ENCODE results near the gene SPPL2B.
"Not testable (repeated sequence)": the region's sequence is repeated elsewhere in the genome, so short reads cannot be mapped to it uniquely, and the experiment has no call there.

SPPL2B gene

GRCh38 chr19:2328401-2329148 lies at the start of gene SPPL2B, which contains the start of gene LSM7:
SPPL2B (plus strand) TSS chr19:2328684; CDS start chr19:2328710, 26 bp downstream.
LSM7 (minus strand) TSS chr19:2328586; CDS start chr19:2328566, 20 bp downstream.
- peak; percentile 34 for DNase-seq

GRCh38 chr19:2280633-2281264 lies 47.7 kb upstream of the SPPL2B start:
- DNase-seq = no peak

GRCh38 chr19:2281265-2282061 lies 47.0 kb upstream of the SPPL2B start:
- DNase-seq = not testable (repeated sequence)

- DNase-seq = no peak
These were observed 46.2 kb upstream of the SPPL2B start, which contains the start of gene PEAK3 for GRCh38 chr19:2282062-2282861. PEAK3 (minus strand) TSS chr19:2282175; CDS start chr19:2280931, 1,244 bp downstream.

- no peak for DNase-seq
These were observed 45.6 kb upstream of the SPPL2B start for GRCh38 chr19:2282862-2283237.

- no peak for DNase-seq
These were observed 44.5 kb upstream of the SPPL2B start for GRCh38 chr19:2283835-2284507.

- DNase-seq = no peak
These were observed 41.9 kb upstream of the SPPL2B start for GRCh38 chr19:2286402-2287140.

- DNase-seq = no peak
These were observed 40.7 kb upstream of the SPPL2B start for GRCh38 chr19:2287585-2288337.

- no peak for DNase-seq
These were observed 40.1 kb upstream of the SPPL2B start for GRCh38 chr19:2288338-2288817.

- DNase-seq = no peak
These were observed 39.4 kb upstream of the SPPL2B start for GRCh38 chr19:2288818-2289713.

- no peak for DNase-seq
These were observed 38.6 kb upstream of the SPPL2B start for GRCh38 chr19:2289714-2290435.

- DNase-seq = no peak
These were observed 37.9 kb upstream of the SPPL2B start for GRCh38 chr19:2290441-2291184.

- DNase-seq = no peak
These were observed 37.2 kb upstream of the SPPL2B start for GRCh38 chr19:2291185-2291751.

- DNase-seq = no peak
These were observed 33.7 kb upstream of the SPPL2B start for GRCh38 chr19:2294687-2295335.

GRCh38 chr19:2296141-2296540 lies 32.3 kb upstream of the SPPL2B start:
- no peak for DNase-seq

- no peak for DNase-seq
These were observed 28.0 kb upstream of the SPPL2B start for GRCh38 chr19:2300533-2300932.
